Pancreas (tissue), 10 donors: ENCODE results near the gene FYN. TPM values are rescaled to one million over a fixed set of nuclear protein-coding genes. Genes with fewer than 3 reads are reported as not detected.

Experiments used
- ATAC-seq, 4 donors: fragments of 200-7000 bp; cut with Tn5 transposase; one replicate each; pipeline versions ENCODE4 v1.8.0 to v1.9.1; 2020; ENCODE audit warnings: mild to moderate bottlenecking in 4 of 4, moderate library complexity in 4 of 4
- DNase-seq, 6 donors: peaks; one replicate each; pipeline ENCODE4 v3.0.0-alpha.2; 2020
- FAIRE-seq: peaks from 2 replicates; lab custom pipeline; 2012; peaks lifted over from hg19 to GRCh38; lab: Jason Lieb, UNC
- H3K27ac ChIP-seq, 4 donors: fragments of 200-600 bp; sonication (generic); 1 replicate in 3 of 4; 2 replicates in 1 of 4; pipeline versions ENCODE4 v1.5.0 to v1.8.0; 2020
- H3K27me3 ChIP-seq, 4 donors: fragments of 200-600 bp; one replicate each; pipeline ENCODE4 v1.8.0; 2021
- H3K36me3 ChIP-seq, 3 donors: fragments of 200-600 bp; sonication (generic) in 1 of 3; one replicate each; pipeline versions ENCODE4 v1.5.0 to v1.8.0; 2020 to 2021
- H3K4me1 ChIP-seq, 3 donors: fragments of 200-600 bp; one replicate each; pipeline ENCODE4 v1.8.0; 2021
- H3K4me3 ChIP-seq, 4 donors: fragments of 200-600 bp; sonication (generic) in 2 of 4; one replicate each; pipeline versions ENCODE4 v1.5.0 to v1.8.0; 2020 to 2021
- H3K9me3 ChIP-seq, 4 donors: fragments of 200-600 bp; one replicate each; pipeline ENCODE4 v1.8.0; 2021
- WGBS, 2 donors: extraction: QIAGEN DNeasy Blood & Tissue Kit; methylation state at CpG; one replicate each; pipeline ENCODE4 v1.1.7; 2013; 5-methylcytosine and 5-hydroxymethylcytosine counted together
- intact Hi-C, 3 donors: fragments of 100-400 bp; cut with DNase I; formaldehyde crosslinking; loops; one replicate each; pipeline versions ENCODE4 v1.11.1 to v1.14.2; 2022
- polyA plus RNA-seq, 2 donors: library from polyadenylated mRNA; stranded (reverse); fragments of 200-250 nt; gene quantifications; one replicate each; pipeline ENCODE4 v1.2.3, GENCODE V29; 2013
- total RNA-seq, 6 donors: library from RNA; stranded (reverse); fragmentation: NEBNext Ultra II Directional in 4 of 6; extraction: Animal tissue kit (Norgen Biotek cat#: 25700) in 4 of 6; gene quantifications; one replicate each; pipeline versions ENCODE4 v1.2.1 to v1.2.4, GENCODE V29; 2021 to 2023
- TF ChIP-seq, protein P1 (sequence below), 4 donors: fragments of 200-600 bp; sonication (generic) in 3 of 4; IDR thresholded peaks; one replicate each; pipeline versions ENCODE4 v1.5.0 to v1.8.0; 2021; ENCODE audit warnings: antibody characterized with exemption in 4 of 4
- donor health status: healthy with polysubstance abuse.
- donor health status: DM: no; HTN: no; CAD: no; lungs with moderate emphysema.
- donor health status: DM: no; HTN: no; CAD: no.
- donor health status: control.
- donor health status: control.
- donor health status: Bipolar disorder and iron deficiency.
- donor health status: DM: yes; HTN: yes; CAD: no.
- donor health status: DM: no; HTN: no; CAD: no.
- donor health status: DM: no; HTN: no; CAD: no.
- donor health status: DM: yes; HTN: yes; CAD: no.

The FYN gene
- total and polyA plus RNA-seq, 8 donors, result 6.4 to 21.7 (median 11.9) TPM

DNA sequence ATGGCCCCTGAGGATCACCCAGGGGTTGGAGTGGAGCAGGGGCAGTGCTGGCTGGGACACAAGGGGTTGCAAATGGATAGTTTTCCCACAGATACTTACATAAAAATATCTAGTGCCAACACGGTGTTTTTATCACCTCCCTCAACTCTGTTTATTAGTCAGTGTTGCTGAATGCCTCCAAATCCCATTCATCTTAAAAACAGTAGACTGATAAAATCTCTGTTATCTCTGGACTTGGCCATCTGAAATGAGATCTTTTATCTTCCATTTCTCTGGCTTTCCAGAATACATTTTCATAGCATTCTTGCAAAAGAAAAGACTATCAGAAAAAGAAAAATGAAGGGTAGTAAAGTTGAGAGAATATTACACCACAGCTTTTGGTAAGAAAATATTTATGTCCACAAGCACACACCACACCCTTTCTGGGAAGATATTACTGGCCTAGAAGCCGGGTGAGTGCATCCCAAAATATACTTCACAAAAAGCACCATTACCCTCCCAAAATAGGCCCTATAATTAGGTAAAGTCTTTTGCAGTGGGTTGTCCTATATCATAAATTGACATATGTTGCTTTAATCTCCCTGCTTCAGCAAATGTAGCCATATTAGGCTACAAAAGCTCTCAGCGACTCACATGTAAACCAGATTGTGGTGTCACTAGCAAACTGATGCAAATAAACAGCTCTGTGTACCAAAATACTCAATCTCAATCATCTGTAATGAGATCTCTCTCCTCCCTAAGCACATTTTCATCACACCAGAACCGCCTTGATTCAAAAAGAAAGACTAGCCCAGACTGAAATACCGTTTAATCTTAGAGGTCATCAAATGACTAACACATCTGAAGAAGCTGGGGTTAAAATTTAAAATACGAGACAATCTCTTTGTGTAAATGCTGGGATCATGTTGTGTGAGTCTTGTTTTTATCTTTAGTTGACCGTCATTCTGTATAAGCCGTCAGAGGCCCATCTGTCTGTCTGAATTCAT, 96.7 kb downstream of the FYN start:
- WGBS, 2 donors, result 60% methylated on average over 8 of the region's 8 CpGs
- H3K4me1 ChIP-seq, result no peaks in the 10 kb centered on the region
- H3K27me3 ChIP-seq, result no peaks in the 10 kb centered on the region
- H3K9me3 ChIP-seq, result no peaks in the 10 kb centered on the region
- intact Hi-C loops, result no loop called here
- no peak overlapping the region for H3K27ac ChIP-seq
- H3K4me3 ChIP-seq, result no peak overlapping the region
- no peak for ATAC-seq
- no peak for FAIRE-seq
- TF ChIP-seq, protein P1, sequence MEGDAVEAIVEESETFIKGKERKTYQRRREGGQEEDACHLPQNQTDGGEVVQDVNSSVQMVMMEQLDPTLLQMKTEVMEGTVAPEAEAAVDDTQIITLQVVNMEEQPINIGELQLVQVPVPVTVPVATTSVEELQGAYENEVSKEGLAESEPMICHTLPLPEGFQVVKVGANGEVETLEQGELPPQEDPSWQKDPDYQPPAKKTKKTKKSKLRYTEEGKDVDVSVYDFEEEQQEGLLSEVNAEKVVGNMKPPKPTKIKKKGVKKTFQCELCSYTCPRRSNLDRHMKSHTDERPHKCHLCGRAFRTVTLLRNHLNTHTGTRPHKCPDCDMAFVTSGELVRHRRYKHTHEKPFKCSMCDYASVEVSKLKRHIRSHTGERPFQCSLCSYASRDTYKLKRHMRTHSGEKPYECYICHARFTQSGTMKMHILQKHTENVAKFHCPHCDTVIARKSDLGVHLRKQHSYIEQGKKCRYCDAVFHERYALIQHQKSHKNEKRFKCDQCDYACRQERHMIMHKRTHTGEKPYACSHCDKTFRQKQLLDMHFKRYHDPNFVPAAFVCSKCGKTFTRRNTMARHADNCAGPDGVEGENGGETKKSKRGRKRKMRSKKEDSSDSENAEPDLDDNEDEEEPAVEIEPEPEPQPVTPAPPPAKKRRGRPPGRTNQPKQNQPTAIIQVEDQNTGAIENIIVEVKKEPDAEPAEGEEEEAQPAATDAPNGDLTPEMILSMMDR (IDR thresholded peaks at IDR 0.05), result no peak
- no peak for DNase-seq
- H3K36me3 ChIP-seq, result no peaks in the 10 kb centered on the region

DNA sequence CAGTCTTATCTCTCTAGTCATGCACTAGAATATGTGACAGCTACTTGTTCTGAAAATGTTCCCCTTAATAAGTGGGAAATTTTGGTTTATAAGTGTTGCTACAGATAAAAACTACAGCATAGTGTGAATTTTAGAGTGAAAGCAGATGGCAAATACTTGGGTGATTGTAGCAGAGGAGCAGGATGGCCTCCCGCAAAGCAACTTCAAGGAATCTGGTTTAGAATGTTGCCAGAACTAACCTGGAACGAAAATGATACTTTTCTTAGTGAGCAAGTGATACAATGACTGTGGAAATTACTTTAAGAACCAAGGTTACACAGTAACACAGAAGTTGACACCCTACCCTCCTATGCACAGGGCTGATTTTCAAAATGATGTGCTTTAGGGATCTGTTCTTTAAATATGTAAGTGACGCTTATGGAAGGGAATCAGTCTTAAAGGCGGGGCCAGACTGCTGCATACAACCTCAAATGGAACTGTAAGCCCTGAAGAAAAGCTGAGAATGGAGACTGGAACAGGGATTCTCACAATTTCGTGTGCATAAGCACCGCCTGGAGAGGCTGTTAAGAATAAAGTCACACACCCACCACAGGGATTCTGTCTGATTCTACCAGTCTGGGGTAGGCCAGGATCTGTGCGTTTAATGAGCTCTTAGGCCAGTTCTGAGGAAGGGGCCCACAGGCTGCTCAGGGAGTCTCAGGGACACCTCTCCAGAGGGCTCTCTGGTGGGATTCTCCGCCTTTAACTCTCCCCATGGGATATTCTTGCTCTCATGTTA, 97.9 kb downstream of the FYN start:
- FAIRE-seq, result no peak
- intact Hi-C loops, result no loop called here
- H3K27me3 ChIP-seq, result no peaks in the 10 kb centered on the region
- TF ChIP-seq, protein P1 (IDR thresholded peaks at IDR 0.05), result no peak
- no peak for ATAC-seq
- no peaks in the 10 kb centered on the region for H3K36me3 ChIP-seq
- H3K4me3 ChIP-seq, result no peak overlapping the region
- H3K4me1 ChIP-seq, result no peaks in the 10 kb centered on the region
- no peak for DNase-seq
- no peaks in the 10 kb centered on the region for H3K9me3 ChIP-seq
- 80 to 84% methylated on average over 8 of the region's 8 CpGs for WGBS, 2 donors
- no peak overlapping the region for H3K27ac ChIP-seq

DNA sequence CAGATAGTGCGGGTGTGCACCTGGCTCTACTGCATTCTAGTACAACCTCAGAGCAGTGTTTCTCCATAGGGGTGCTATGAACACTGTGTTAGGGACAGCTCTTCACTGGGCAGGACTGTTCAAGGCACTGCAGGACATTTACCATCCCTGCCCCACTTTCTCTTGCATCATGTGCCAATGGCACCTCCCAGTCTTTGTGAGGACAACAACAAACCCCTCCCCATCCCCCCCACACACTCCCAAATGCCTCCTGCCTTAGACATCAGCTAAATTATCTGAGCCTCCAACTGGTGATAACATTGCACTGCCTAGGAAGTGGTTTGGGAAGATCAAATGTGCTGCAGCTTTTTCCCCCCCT, 98.9 kb downstream of the FYN start:
- Histone ChIP-seq H3K36me3 (no peaks in the 10 kb centered on the region), H3K9me3 (no peaks in the 10 kb centered on the region), H3K27ac (no peak overlapping the region), H3K27me3 (no peaks in the 10 kb centered on the region), H3K4me1 (no peaks in the 10 kb centered on the region), H3K4me3 (no peak overlapping the region)
- ATAC-seq (no peak), FAIRE-seq (no peak), DNase-seq (no peak)
- intact Hi-C loops, result no loop called here
- TF ChIP-seq, protein P1 (IDR thresholded peaks at IDR 0.05), result no peak
- 84 to 100% methylated on average over 1 of the region's 1 CpG for WGBS, 2 donors

DNA sequence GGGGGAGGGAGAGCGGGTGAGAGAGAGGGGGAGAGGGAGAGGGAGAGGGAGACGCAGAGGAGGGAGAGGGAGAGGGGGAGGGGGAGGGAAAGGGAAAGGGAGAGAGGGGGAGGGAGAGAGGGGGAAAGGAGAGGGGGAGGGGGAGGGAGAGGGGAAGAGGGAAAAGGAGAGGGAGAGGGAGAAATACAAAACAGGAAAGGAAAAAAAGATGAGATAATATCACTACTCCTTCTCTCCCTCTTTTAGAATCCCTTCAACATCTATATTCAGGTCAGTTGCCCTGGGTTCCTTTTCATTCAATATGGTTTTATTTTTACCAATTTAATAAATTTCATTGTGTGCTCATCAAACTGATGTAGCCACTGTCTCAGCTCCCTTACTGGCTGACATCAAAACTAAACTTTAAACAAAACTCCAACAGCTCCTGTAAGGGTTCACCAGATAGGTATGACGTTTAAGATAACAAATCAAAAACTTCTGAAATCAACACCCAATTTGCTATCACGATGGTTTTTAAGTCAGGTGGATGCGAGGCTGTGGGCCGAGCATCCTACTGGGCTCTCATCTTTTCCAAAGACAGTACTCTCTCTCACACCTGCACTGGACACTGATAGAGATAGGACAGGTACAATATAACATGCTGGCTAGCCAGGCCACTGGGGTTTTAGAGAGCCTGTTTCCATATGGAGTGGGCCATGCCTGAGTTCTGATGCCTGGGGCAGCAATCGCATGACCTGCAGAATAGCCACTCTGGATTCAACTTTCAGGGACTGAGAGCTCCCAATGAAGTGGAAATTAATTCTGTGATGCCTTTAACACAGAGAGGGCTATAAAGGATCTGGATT, 99.5 kb downstream of the FYN start:
- no peak overlapping the region for H3K27ac ChIP-seq
- 69 to 75% methylated on average over 5 of the region's 7 CpGs for WGBS, 2 donors
- intact Hi-C loops, result no loop called here
- TF ChIP-seq, protein P1 (IDR thresholded peaks at IDR 0.05), result no peak
- ATAC-seq (no peak), DNase-seq (no peak), FAIRE-seq (no peak)
- H3K4me3 ChIP-seq, result no peak overlapping the region
- H3K9me3 ChIP-seq, result no peaks in the 10 kb centered on the region
- H3K27me3 ChIP-seq, result no peaks in the 10 kb centered on the region
- no peaks in the 10 kb centered on the region for H3K36me3 ChIP-seq
- no peaks in the 10 kb centered on the region for H3K4me1 ChIP-seq
